Activated T-cell treated with anti-CD3 and anti-CD28 coated beads, Interleukin-2, amount 50 U/mL, for 72 hours (primary cell): ENCODE measurements around the gene MACC1. TPM values are rescaled to one million over a fixed set of nuclear protein-coding genes. Genes with fewer than 3 reads are reported as not detected.
"Not testable (repeated sequence)": the region's sequence is repeated elsewhere in the genome, so short reads cannot be mapped to it uniquely, and the experiment has no call there.

Experiments used
- ATAC-seq, 2 donors: fragments of 150-1000 bp; cut with Tn5 transposase; replicated peaks in 1 of 2; 2 replicates each; pipeline ENCODE4 v1.10.0; 2021; ENCODE audit warnings: moderate library complexity in 2 of 2, mild to moderate bottlenecking in 1 of 2
- DNase-seq, 2 donors: peaks; one replicate each; pipeline ENCODE4 v3.0.0; 2021 to 2022; ENCODE audit warnings: mixed read lengths in 1 of 2
- H3K27ac Mint-ChIP-seq: one replicate; pipeline ENCODE4 v1.8.0; 2022; ENCODE audit warnings: mild to moderate bottlenecking, moderate library complexity, mixed read lengths
- H3K27me3 Mint-ChIP-seq: one replicate; pipeline ENCODE4 v1.8.0; 2022; ENCODE audit warnings: low read depth, mixed read lengths
- H3K36me3 Mint-ChIP-seq, 2 donors: one replicate each; pipeline ENCODE4 v1.8.0; 2022; ENCODE audit warnings: mixed read lengths in 2 of 2, mild to moderate bottlenecking in 1 of 2; ENCODE audit not compliant: insufficient read depth in 2 of 2
- H3K4me1 Mint-ChIP-seq: one replicate; pipeline ENCODE4 v1.8.0; 2022; ENCODE audit warnings: low read depth, mixed read lengths
- H3K4me3 Mint-ChIP-seq, 2 donors: one replicate each; pipeline ENCODE4 v1.8.0; 2022; ENCODE audit warnings: mild to moderate bottlenecking in 2 of 2, mixed read lengths in 2 of 2, moderate library complexity in 2 of 2
- H3K9me3 Mint-ChIP-seq, 2 donors: one replicate each; pipeline ENCODE4 v1.8.0; 2022; ENCODE audit warnings: mixed read lengths in 2 of 2
- total RNA-seq, 2 donors: library from RNA; stranded (reverse); gene quantifications; one replicate each; pipeline ENCODE4 v1.2.3, GENCODE V29; 2022

MACC1 gene
- total RNA-seq, 2 donors from 2014 or later: 0.12 to 0.22 TPM

DNA sequence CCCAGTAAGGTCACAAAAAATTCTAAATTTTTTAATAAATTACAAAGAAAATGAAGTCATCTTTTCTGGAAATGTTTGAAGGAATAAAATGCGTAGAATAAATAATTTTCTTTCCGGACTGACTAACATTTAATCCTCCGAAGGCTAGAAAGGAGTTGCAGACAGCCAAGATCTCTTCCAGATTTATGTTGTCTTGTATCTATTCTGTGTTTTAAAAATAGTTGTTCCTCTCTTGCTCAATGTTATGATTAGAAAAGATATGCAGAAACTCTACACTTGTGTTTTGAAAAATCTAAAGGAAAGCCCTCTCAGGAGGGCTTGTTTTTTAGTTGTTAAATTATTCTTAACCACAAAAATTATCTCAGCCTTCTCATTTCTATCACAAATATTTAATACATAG, 70.7 kb downstream of the MACC1 start:
- Mint-ChIP-seq H3K27ac (no peak overlapping the region), H3K36me3 (no peaks in the 10 kb centered on the region), H3K9me3 (peaks cover 0 to 3% of the 10 kb centered on the region in 2 donors), H3K4me1 (no peaks in the 10 kb centered on the region), H3K4me3 (no peak overlapping the region), H3K27me3 (no peaks in the 10 kb centered on the region)
- DNase-seq (no peak), ATAC-seq (no peak)

GRCh38 chr7:20144801-20145200, 72.4 kb downstream of the MACC1 start:
- Mint-ChIP-seq H3K36me3 (no peaks in the 10 kb centered on the region), H3K4me3 (no peak overlapping the region), H3K4me1 (no peaks in the 10 kb centered on the region), H3K9me3 (peaks cover 0 to 3% of the 10 kb centered on the region in 2 donors), H3K27me3 (no peaks in the 10 kb centered on the region), H3K27ac (no peak overlapping the region)
- DNase-seq (no peak), ATAC-seq (no peak)

- Mint-ChIP-seq H3K36me3 (no peaks in the 10 kb centered on the region), H3K4me3 (no peak overlapping the region), H3K27me3 (no peaks in the 10 kb centered on the region), H3K9me3 (peaks cover 0 to 3% of the 10 kb centered on the region in 2 donors), H3K27ac (no peak overlapping the region), H3K4me1 (no peaks in the 10 kb centered on the region)
- no peak for DNase-seq
- ATAC-seq: no peak
Observed at GRCh38 chr7:20141666-20142065, 75.5 kb downstream of the MACC1 start.

DNA sequence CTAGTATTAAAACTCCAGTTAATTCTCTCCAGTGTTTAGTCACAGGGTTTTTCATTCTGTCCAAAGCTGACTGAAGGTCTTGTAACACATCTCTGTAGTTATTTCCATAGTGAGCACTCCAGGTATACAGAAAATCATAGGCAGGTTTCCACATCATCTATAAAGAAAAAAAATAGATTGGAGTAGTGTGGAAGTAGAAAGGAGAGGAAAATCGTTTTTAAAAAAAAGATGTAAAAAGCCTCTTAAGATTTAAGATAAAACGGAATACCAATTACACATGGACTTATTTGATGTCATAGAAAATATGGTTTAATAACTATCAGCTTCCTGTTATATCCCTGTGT, 76.2 kb downstream of the MACC1 start:
- no peaks in the 10 kb centered on the region for H3K27me3 Mint-ChIP-seq
- H3K27ac Mint-ChIP-seq: no peak overlapping the region
- no peak for DNase-seq

GRCh38 chr7:20140291-20141001, 76.7 kb downstream of the MACC1 start:
- no peak for DNase-seq
- H3K27me3 Mint-ChIP-seq: no peaks in the 10 kb centered on the region
- no peak for ATAC-seq
- H3K27ac Mint-ChIP-seq: no peak overlapping the region
- H3K9me3 Mint-ChIP-seq: peaks cover 0 to 3% of the 10 kb centered on the region in 2 donors
- no peaks in the 10 kb centered on the region for H3K36me3 Mint-ChIP-seq
- no peak overlapping the region for H3K4me3 Mint-ChIP-seq
- no peaks in the 10 kb centered on the region for H3K4me1 Mint-ChIP-seq

More for the DNA sequence above, 76.2 kb downstream of the MACC1 start:
- no peak for ATAC-seq
- peaks cover 0 to 3% of the 10 kb centered on the region in 2 donors for H3K9me3 Mint-ChIP-seq
- no peak overlapping the region for H3K4me3 Mint-ChIP-seq
- no peaks in the 10 kb centered on the region for H3K4me1 Mint-ChIP-seq
- H3K36me3 Mint-ChIP-seq: no peaks in the 10 kb centered on the region

- no peaks in the 10 kb centered on the region for H3K4me1 Mint-ChIP-seq
- H3K27me3 Mint-ChIP-seq: no peaks in the 10 kb centered on the region
- DNase-seq (no peak), ATAC-seq (no peak)
- H3K36me3 Mint-ChIP-seq: no peaks in the 10 kb centered on the region
- H3K4me3 Mint-ChIP-seq: no peak overlapping the region
- no peaks in the 10 kb centered on the region for H3K9me3 Mint-ChIP-seq
- no peak overlapping the region for H3K27ac Mint-ChIP-seq
Observed at GRCh38 chr7:20136647-20137046, 80.5 kb downstream of the MACC1 start.

GRCh38 chr7:20133803-20134202, 83.4 kb downstream of the MACC1 start:
- Mint-ChIP-seq H3K36me3 (no peaks in the 10 kb centered on the region), H3K4me3 (no peak overlapping the region), H3K4me1 (no peaks in the 10 kb centered on the region), H3K9me3 (no peaks in the 10 kb centered on the region), H3K27ac (no peak overlapping the region), H3K27me3 (no peaks in the 10 kb centered on the region)
- DNase-seq: no peak
- ATAC-seq: no peak

- no peaks in the 10 kb centered on the region for H3K36me3 Mint-ChIP-seq
- H3K27me3 Mint-ChIP-seq: no peaks in the 10 kb centered on the region
- DNase-seq: no peak
- H3K9me3 Mint-ChIP-seq: no peaks in the 10 kb centered on the region
- no peak overlapping the region for H3K27ac Mint-ChIP-seq
- no peak for ATAC-seq
- no peaks in the 10 kb centered on the region for H3K4me1 Mint-ChIP-seq
- H3K4me3 Mint-ChIP-seq: no peak overlapping the region
Observed at GRCh38 chr7:20132585-20132984, 84.6 kb downstream of the MACC1 start.

DNA sequence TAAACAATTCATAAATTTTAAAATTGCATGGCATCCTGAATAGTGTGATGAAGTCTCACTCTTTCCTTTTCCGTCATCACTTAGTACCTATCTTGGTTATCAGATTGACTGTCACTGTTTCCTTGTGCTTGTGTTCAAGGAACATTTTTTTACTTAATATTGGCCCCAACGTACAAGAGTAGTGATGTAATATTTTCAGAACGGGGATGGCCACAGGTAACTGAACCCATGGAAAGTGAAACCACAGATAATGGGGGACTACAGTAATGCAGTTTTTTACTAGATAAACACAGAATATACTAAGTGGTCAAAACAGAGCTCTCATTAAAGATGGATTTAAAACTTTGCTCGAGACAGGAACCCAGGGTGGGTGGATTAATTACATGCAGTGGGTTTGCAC, 85.4 kb downstream of the MACC1 start:
- Mint-ChIP-seq H3K27me3 (no peaks in the 10 kb centered on the region), H3K4me3 (no peak overlapping the region), H3K4me1 (no peaks in the 10 kb centered on the region), H3K36me3 (no peaks in the 10 kb centered on the region), H3K27ac (no peak overlapping the region), H3K9me3 (no peaks in the 10 kb centered on the region)
- DNase-seq (no peak), ATAC-seq (no peak)

- no peaks in the 10 kb centered on the region for H3K4me1 Mint-ChIP-seq
- H3K27me3 Mint-ChIP-seq: no peaks in the 10 kb centered on the region
- ATAC-seq (no peak), DNase-seq (no peak)
- no peak overlapping the region for H3K27ac Mint-ChIP-seq
- no peaks in the 10 kb centered on the region for H3K36me3 Mint-ChIP-seq
- no peaks in the 10 kb centered on the region for H3K9me3 Mint-ChIP-seq
- no peak overlapping the region for H3K4me3 Mint-ChIP-seq
Observed at GRCh38 chr7:20129920-20130319, 87.3 kb downstream of the MACC1 start.

GRCh38 chr7:20128001-20128400, 89.2 kb downstream of the MACC1 start:
- H3K4me1 Mint-ChIP-seq: no peaks in the 10 kb centered on the region
- DNase-seq (no peak), ATAC-seq (no peak)
- H3K9me3 Mint-ChIP-seq: peaks cover 0 to under 1% of the 10 kb centered on the region in 2 donors
- H3K27ac Mint-ChIP-seq: no peak overlapping the region
- H3K36me3 Mint-ChIP-seq: no peaks in the 10 kb centered on the region
- H3K4me3 Mint-ChIP-seq: no peak overlapping the region
- no peaks in the 10 kb centered on the region for H3K27me3 Mint-ChIP-seq

GRCh38 chr7:20126060-20126459, 91.1 kb downstream of the MACC1 start:
- not testable (repeated sequence) for DNase-seq, H3K27ac Mint-ChIP-seq, H3K4me1 Mint-ChIP-seq, H3K36me3 Mint-ChIP-seq, H3K9me3 Mint-ChIP-seq, H3K4me3 Mint-ChIP-seq, H3K27me3 Mint-ChIP-seq, ATAC-seq

- not testable (repeated sequence) for H3K27me3 Mint-ChIP-seq, H3K4me3 Mint-ChIP-seq, ATAC-seq, DNase-seq, H3K36me3 Mint-ChIP-seq, H3K9me3 Mint-ChIP-seq, H3K4me1 Mint-ChIP-seq, H3K27ac Mint-ChIP-seq
Observed at GRCh38 chr7:20124087-20124486, 93.1 kb downstream of the MACC1 start.

DNA sequence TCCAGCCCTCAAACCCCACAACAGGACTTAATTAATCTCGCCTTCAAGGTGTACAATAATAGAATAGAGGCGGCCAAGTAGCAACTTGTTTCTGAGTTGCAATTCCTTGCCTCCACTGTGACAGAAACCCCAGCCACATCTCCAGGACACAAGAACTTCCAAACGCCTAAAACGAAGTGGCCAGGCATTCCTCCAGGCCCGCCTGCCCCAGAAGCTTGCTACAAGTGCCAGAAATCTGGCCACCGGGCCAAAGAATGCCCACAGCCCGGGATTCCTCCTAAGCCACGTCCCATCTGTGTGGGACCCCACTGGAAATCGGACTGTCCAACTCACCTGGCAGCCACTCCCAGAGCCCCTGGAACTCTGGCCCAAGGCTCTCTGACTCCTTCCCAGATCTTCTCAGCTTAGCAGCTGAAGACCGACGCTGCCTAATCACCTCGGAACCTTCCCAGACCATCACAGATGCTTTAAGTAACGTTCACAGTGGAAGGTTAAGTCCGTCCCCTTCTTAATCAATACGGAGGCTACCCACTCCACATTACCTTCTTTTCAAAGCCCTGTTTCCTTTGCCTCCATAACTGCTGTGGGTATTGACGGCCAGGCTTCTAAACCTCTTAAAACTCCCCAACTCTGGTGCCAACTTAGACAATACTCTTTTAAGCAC, 94.4 kb downstream of the MACC1 start:
- DNase-seq, H3K9me3 Mint-ChIP-seq, H3K36me3 Mint-ChIP-seq, H3K4me1 Mint-ChIP-seq, ATAC-seq, H3K27me3 Mint-ChIP-seq, H3K27ac Mint-ChIP-seq, H3K4me3 Mint-ChIP-seq: not testable (repeated sequence)
